ENCODE results near the gene OR2T10.
"Not testable (repeated sequence)": the region's sequence is repeated elsewhere in the genome, so short reads cannot be mapped to it uniquely, and the experiment has no call there.

- TF ChIP-seq MTA2 (IDR thresholded peaks at IDR 0.05; ENCODE audit: low read depth); TAF1 (IDR thresholded peaks at IDR 0.05; ENCODE audit: borderline replicate concordance, low read depth, low read length); REST (IDR thresholded peaks at IDR 0.05; ENCODE audit: low read depth, low read length); EZH2 (IDR thresholded peaks at IDR 0.05; ENCODE audit: borderline replicate concordance, control insufficient read depth, low read depth, low read length); CTCF (IDR thresholded peaks at IDR 0.05 in 2 of 3, conservative IDR thresholded peaks at IDR 0.05 in 1 of 3; ENCODE audit: control insufficient read depth in 2 of 3, extremely low read depth in 1 of 3, insufficient read depth in 1 of 3, low read depth in 3 of 3, low read length in 3 of 3); TCF12 (IDR thresholded peaks at IDR 0.05; ENCODE audit: low read depth, low read length); PBX3 (IDR thresholded peaks at IDR 0.05; ENCODE audit: insufficient replicate concordance, low read depth, low read length); POLR2A (IDR thresholded peaks at IDR 0.05; ENCODE audit: low read depth, low read length): not testable (repeated sequence)
These were observed 28.5 kb downstream of the OR2T10 start for GRCh38 chr1:248569049-248569448.
